ENCODE measurements around the gene LRTM1.

LRTM1 gene

GRCh38 chr3:54889731-54890130, 38.1 kb downstream of the LRTM1 start:
- no peak for DNase-seq

- no peak for DNase-seq
These were observed 39.0 kb downstream of the LRTM1 start for GRCh38 chr3:54888873-54889272.

GRCh38 chr3:54888162-54888561, 39.7 kb downstream of the LRTM1 start:
- no peak for DNase-seq

GRCh38 chr3:54882129-54882833, 45.6 kb downstream of the LRTM1 start:
- no peak for DNase-seq

GRCh38 chr3:54878145-54878544, 49.7 kb downstream of the LRTM1 start:
- no peak for DNase-seq

GRCh38 chr3:54877730-54878129, 50.1 kb downstream of the LRTM1 start:
- DNase-seq: no peak

- DNase-seq: no peak
These were observed 51.2 kb downstream of the LRTM1 start for GRCh38 chr3:54876694-54877093.

GRCh38 chr3:54875596-54876268, 52.1 kb downstream of the LRTM1 start:
- no peak for DNase-seq

GRCh38 chr3:54874816-54875556, 52.9 kb downstream of the LRTM1 start:
- no peak for DNase-seq

GRCh38 chr3:54873059-54874010, 54.5 kb downstream of the LRTM1 start:
- no peak for DNase-seq

GRCh38 chr3:54871867-54872266, 56.0 kb downstream of the LRTM1 start:
- DNase-seq: no peak

GRCh38 chr3:54870423-54870822, 57.4 kb downstream of the LRTM1 start:
- no peak for DNase-seq
